ENCODE measurements around the gene GLTP.
A peak's percentile ranks its signal among the peaks of the same experiment; 100 is the strongest.
"Not testable (repeated sequence)": the region's sequence is repeated elsewhere in the genome, so short reads cannot be mapped to it uniquely, and the experiment has no call there.

GLTP gene

GRCh38 chr12:109880043-109880931, at the start of gene GLTP:
GLTP (minus strand) TSS chr12:109880541; CDS start chr12:109880374, 167 bp downstream.
- DNase-seq: peak; percentile 85

- DNase-seq: not testable (repeated sequence)
Observed at GRCh38 chr12:109929326-109929725, 49.0 kb upstream of the GLTP start.

GRCh38 chr12:109928058-109928656, 47.8 kb upstream of the GLTP start:
- DNase-seq: no peak

- no peak for DNase-seq
Observed at GRCh38 chr12:109927622-109928021, 47.3 kb upstream of the GLTP start.

GRCh38 chr12:109926488-109927210, 46.3 kb upstream of the GLTP start:
- no peak for DNase-seq

GRCh38 chr12:109926016-109926415, 45.7 kb upstream of the GLTP start:
- no peak for DNase-seq

GRCh38 chr12:109925185-109925840, 45.0 kb upstream of the GLTP start:
- no peak for DNase-seq

- no peak for DNase-seq
Observed at GRCh38 chr12:109923481-109924245, 43.3 kb upstream of the GLTP start.

GRCh38 chr12:109923038-109923437, 42.7 kb upstream of the GLTP start:
- DNase-seq: no peak

GRCh38 chr12:109921982-109922381, 41.6 kb upstream of the GLTP start:
- no peak for DNase-seq

- no peak for DNase-seq
Observed at GRCh38 chr12:109920261-109920780, 40.0 kb upstream of the GLTP start.

- no peak for DNase-seq
Observed at GRCh38 chr12:109919456-109919855, 39.1 kb upstream of the GLTP start.

- DNase-seq: no peak
Observed at GRCh38 chr12:109916045-109916444, 35.7 kb upstream of the GLTP start.

GRCh38 chr12:109915171-109916040, 35.1 kb upstream of the GLTP start:
- DNase-seq: no peak

GRCh38 chr12:109914461-109914860, 34.1 kb upstream of the GLTP start:
- no peak for DNase-seq

GRCh38 chr12:109912855-109913321, 32.5 kb upstream of the GLTP start:
- no peak for DNase-seq

- DNase-seq: no peak
Observed at GRCh38 chr12:109910969-109911348, 30.6 kb upstream of the GLTP start.

- DNase-seq: no peak
Observed at GRCh38 chr12:109910254-109910968, 30.1 kb upstream of the GLTP start.

GRCh38 chr12:109905301-109905700, 25.0 kb upstream of the GLTP start:
- DNase-seq: no peak

GRCh38 chr12:109902891-109903418, 22.6 kb upstream of the GLTP start:
- no peak for DNase-seq
